ENCODE data around the gene ATP2C2.

- TF ChIP-seq CTCF (IDR thresholded peaks at IDR 0.05; ENCODE audit: low read length) (no peak), EZH2 (IDR thresholded peaks at IDR 0.05; ENCODE audit: borderline replicate concordance, low read length) (no peak)
Observed at GRCh38 chr16:84475643-84476240, 107.4 kb downstream of the ATP2C2 start.

Measured in OCI-LY1 (cell line).